GM10248 (cell line): ENCODE measurements around the gene CMTM6.

Experiments used
- CTCF ChIA-PET: fragments of 300-600 bp; sonication (Branson Sonifier 250); formaldehyde crosslinking; extraction: SDS; loops from one replicate; lab custom pipeline; 2021; ENCODE audit warnings: antibody characterized with exemption; lab: Yijun Ruan, JAX
- POLR2A ChIA-PET: fragments of 350-650 bp; sonication (Branson Sonifier 250); formaldehyde crosslinking; extraction: SDS; loops from one replicate; lab custom pipeline; 2020; ENCODE audit warnings: antibody characterized with exemption; lab: Yijun Ruan, JAX
- DNase-seq: peaks from one replicate; pipeline ENCODE4 v3.0.0; 2012; ENCODE audit errors: extremely low spot score
- CTCF ChIP-seq: IDR thresholded peaks from 2 replicates; pipeline ENCODE4 v1.5.1; 2012; ENCODE audit warnings: mild to moderate bottlenecking, low read depth; ENCODE audit errors: extremely low read depth, missing control alignments, control extremely low read depth

The CMTM6 gene

DNA sequence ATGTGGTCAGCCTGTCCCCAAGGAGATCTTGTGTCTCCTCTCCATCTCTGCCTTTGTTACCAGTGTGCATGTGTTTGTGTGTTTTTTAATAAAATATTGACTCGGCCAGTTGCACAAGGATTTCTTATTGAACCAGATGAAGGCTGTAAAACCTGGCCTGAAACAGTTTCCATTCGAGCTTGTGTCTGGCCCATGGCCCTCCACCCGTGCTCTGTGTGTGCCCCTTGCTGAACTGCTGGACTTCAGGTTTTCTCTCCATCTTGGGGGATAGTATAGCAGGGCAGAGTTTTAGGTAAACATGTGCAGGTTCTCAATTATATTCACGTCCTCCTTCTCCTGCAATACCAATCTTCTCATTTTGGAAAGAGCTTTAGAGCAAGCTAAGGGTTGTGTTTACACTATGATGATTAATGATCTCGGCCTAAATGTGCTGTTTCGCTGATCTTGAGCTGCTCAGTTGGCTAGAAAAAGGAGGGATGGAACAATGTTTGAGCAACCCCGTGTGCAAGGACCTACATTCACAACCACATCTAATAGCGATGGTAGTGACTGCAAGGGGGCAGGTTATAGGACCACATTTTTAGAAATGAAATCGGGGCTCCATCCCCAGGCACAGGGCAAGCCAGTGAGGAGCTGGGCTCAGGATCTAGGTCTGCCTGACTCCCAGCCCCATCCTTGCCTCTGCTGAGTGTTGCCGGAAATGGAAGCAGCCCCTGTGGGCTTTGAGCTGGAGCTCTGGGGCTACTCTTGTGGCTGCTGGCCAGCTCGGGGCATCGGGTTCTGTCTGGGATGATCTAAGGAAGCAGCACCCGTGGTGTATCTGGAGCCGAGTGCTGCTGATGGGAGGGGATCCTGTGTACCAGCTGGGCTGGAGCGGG, 47.7 kb downstream of the CMTM6 start:
- ChIA-PET POLR2A (no interaction called here), CTCF (interaction anchor here (1.8 to 7.3 kb wide), 5 partner anchors 8 to 80 kb away, joined by 4 to 104 read pairs (median 10); no protein-coding TSS in a partner anchor)
- no peak for DNase-seq

GRCh38 chr3:32454111-32454510, 48.5 kb downstream of the CMTM6 start:
- CTCF ChIA-PET: interaction anchor here (1.8 to 7.3 kb wide), 4 partner anchors 15 to 79 kb away, joined by 4 to 104 read pairs (median 12); no protein-coding TSS in a partner anchor
- POLR2A ChIA-PET: no interaction called here
- no peak for DNase-seq
- TF ChIP-seq CTCF: no peak

More for the DNA sequence above, 47.7 kb downstream of the CMTM6 start:
- no peak for TF ChIP-seq CTCF

GRCh38 chr3:32453346-32453745, 49.3 kb downstream of the CMTM6 start:
- TF ChIP-seq CTCF: no peak
- no peak for DNase-seq
- CTCF ChIA-PET: interaction anchor here (2.5 to 7.3 kb wide), 3 partner anchors 15 to 16 kb away, joined by 7 to 104 read pairs (median 42); no protein-coding TSS in a partner anchor
- POLR2A ChIA-PET: no interaction called here

GRCh38 chr3:32452009-32452408, 50.6 kb downstream of the CMTM6 start:
- TF ChIP-seq CTCF: no peak
- POLR2A ChIA-PET: no interaction called here
- no peak for DNase-seq
- CTCF ChIA-PET: interaction anchor here (0.6 to 5.1 kb wide), 3 partner anchors 14 to 293 kb away, joined by 3 to 42 read pairs (median 6); no protein-coding TSS in a partner anchor

- DNase-seq: no peak
- CTCF ChIA-PET: interaction anchor here (0.6 to 5.1 kb wide), 5 partner anchors 10 to 292 kb away, joined by 3 to 42 read pairs (median 3); no protein-coding TSS in a partner anchor
- POLR2A ChIA-PET: no interaction called here
- no peak for TF ChIP-seq CTCF
These were observed 51.5 kb downstream of the CMTM6 start for GRCh38 chr3:32450992-32451659.

DNA sequence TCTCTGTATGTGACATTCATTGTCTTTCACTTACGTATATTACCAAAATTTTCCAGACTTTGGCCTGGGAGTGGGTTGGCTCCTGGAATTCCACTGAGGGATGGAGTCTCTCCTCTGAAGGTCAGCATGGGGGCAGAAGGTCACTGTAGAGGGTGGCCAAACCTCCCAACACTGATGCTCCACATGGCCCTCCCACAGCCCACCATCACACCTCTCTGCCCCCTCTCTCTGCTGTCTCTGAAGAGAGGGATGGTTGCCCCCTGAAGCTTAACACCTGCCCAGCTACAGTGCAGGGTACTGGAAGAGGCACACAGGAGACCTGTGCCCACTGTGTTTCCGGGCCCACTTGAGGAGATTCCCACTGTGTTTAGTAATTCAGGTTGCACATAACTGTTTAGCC, 52.2 kb downstream of the CMTM6 start:
- no peak for DNase-seq
- POLR2A ChIA-PET: no interaction called here
- no peak for TF ChIP-seq CTCF
- CTCF ChIA-PET: interaction anchor here (1.1 to 5.1 kb wide), 7 partner anchors 10 to 273 kb away, joined by 3 to 42 read pairs (median 5); no protein-coding TSS in a partner anchor
